C4-2B (cell line): ENCODE results near the gene PHPT1.
A peak's percentile ranks its signal among the peaks of the same experiment; 100 is the strongest.
"Not testable (repeated sequence)": the region's sequence is repeated elsewhere in the genome, so short reads cannot be mapped to it uniquely, and the experiment has no call there.

Experiments
- ZFX ChIP-seq: fragments of 450-650 bp; IDR thresholded peaks from 2 replicates; pipeline ENCODE4 v1.6.1; 2017
- TF ChIP-seq, protein P1 (sequence below): fragments of 450-650 bp; conservative IDR thresholded peaks from 2 replicates; pipeline ENCODE4 v1.5.1; 2017; ENCODE audit warnings: mild to moderate bottlenecking

DNA sequence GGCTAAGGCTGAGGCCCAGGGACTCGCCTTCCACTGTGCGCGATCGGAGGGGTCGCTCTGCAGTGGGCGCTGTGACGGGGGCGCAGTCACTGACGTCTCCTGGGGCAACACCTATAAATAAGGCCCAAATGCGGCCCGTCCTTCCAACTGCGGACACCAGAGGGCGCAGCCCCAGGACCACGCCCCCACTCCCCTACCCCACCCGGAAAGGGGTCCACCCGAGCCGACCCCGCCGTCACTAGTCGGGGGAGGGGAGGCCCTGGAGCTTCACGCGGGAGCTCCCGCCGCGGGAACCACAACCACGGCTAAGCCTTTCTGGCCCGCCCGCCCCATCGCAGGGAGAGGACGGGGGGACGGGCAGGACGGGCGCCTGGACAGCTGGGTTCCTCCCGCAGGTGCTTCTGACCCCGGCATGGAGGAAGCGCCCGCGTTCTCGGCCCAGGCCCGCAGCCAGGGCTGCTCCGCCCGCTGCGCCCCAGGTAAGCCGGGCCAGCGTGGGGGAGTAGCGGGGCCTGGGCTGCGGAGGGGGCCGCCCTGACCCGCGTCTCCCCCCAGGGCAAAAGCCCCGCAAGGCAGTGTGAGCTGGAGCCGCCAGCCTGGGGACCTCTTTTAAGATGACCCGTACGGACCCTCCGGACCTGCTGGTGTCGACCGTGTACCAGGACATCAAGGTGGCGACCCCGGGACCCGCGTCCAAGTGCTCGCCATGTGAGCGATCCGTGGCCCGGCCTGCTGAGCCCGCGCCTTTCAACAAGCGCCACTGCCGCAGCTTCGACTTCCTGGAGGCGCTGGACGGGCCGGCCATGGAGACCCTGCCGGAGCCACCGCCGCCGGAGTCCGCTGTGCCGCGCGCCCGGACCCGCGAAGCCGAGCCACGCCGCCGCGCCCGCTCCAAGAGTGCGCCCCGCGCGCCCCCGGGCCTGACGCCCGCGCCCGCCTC, 5.1 kb upstream of the PHPT1 start:
- TF ChIP-seq, protein P1, sequence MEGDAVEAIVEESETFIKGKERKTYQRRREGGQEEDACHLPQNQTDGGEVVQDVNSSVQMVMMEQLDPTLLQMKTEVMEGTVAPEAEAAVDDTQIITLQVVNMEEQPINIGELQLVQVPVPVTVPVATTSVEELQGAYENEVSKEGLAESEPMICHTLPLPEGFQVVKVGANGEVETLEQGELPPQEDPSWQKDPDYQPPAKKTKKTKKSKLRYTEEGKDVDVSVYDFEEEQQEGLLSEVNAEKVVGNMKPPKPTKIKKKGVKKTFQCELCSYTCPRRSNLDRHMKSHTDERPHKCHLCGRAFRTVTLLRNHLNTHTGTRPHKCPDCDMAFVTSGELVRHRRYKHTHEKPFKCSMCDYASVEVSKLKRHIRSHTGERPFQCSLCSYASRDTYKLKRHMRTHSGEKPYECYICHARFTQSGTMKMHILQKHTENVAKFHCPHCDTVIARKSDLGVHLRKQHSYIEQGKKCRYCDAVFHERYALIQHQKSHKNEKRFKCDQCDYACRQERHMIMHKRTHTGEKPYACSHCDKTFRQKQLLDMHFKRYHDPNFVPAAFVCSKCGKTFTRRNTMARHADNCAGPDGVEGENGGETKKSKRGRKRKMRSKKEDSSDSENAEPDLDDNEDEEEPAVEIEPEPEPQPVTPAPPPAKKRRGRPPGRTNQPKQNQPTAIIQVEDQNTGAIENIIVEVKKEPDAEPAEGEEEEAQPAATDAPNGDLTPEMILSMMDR, result peak; percentile 75
- not testable (repeated sequence) for TF ChIP-seq ZFX
